H1 (cell line): ENCODE measurements around the gene AGAP3. TPM values are rescaled to one million over a fixed set of nuclear protein-coding genes. Genes with fewer than 3 reads are reported as not detected.

Experiments
- CHD1 ChIP-seq: IDR thresholded peaks from 2 replicates; pipeline ENCODE4 v1.6.1; 2012; ENCODE audit warnings: low read depth, low read length, improper control_type of control experiment
- CHD7 ChIP-seq: fragments of 300-600 bp; sonication (generic); IDR thresholded peaks from 2 replicates; pipeline ENCODE4 v1.7.1; 2012; ENCODE audit warnings: low read length, moderate library complexity, mild to moderate bottlenecking, inconsistent platforms; ENCODE audit not compliant: insufficient replicate concordance
- CREB1 ChIP-seq: IDR thresholded peaks from 2 replicates; pipeline ENCODE4 v1.6.1; 2012; ENCODE audit warnings: inconsistent platforms
- KDM1A ChIP-seq: fragments of 200-600, 300-600 bp; sonication (generic); IDR thresholded peaks from 2 replicates; pipeline ENCODE4 v1.7.1; 2016; ENCODE audit warnings: mild to moderate bottlenecking, low read length, borderline replicate concordance
- PHF8 ChIP-seq: fragments of 200-600 bp; sonication (generic); conservative IDR thresholded peaks from 2 replicates; pipeline ENCODE4 v1.7.1; 2012; ENCODE audit warnings: low read depth, mild to moderate bottlenecking, inconsistent platforms, low read length, moderate library complexity
- RFX5 ChIP-seq: IDR thresholded peaks from 2 replicates; pipeline ENCODE4 v1.6.1; 2011; ENCODE audit warnings: low read depth, low read length, improper control_type of control experiment, borderline replicate concordance
- SP4 ChIP-seq: IDR thresholded peaks from 2 replicates; pipeline ENCODE4 v1.6.1; 2012; ENCODE audit warnings: low read length, inconsistent platforms
- SRF ChIP-seq: IDR thresholded peaks from 2 replicates; pipeline ENCODE4 v1.6.1; 2011; ENCODE audit warnings: mild to moderate bottlenecking, low read depth, low read length, moderate library complexity
- TBP ChIP-seq: IDR thresholded peaks from 2 replicates; pipeline ENCODE4 v1.6.1; 2011; ENCODE audit warnings: low read depth, low read length, improper control_type of control experiment
- TCF12 ChIP-seq: IDR thresholded peaks from 2 replicates; pipeline ENCODE4 v1.6.1; 2011; ENCODE audit warnings: low read depth, mild to moderate bottlenecking, low read length
- polyA plus RNA-seq, 7 experiments: library from polyadenylated mRNA; depleted of rRNA in 3 of 7; stranded (reverse) in 5 of 7; unstranded in 2 of 7; fragments of >200 nt in 5 of 7; fragments of 200-250 nt in 2 of 7; gene quantifications; 1 replicate in 5 of 7; 2 replicates in 1 of 7; 4 replicates in 1 of 7; pipeline versions ENCODE4 v1.2.1 to v1.2.3, GENCODE V29; 2011 to 2013; ENCODE audit warnings: missing spikeins in 2 of 7, mixed read lengths in 2 of 7
- total RNA-seq: library from RNA; stranded (reverse); fragmentation: NEBNext Ultra II Directional; extraction: Animal tissue kit (Norgen Biotek cat#: 25700); gene quantifications from 2 replicates; pipeline ENCODE4 v1.2.1, GENCODE V29; 2021
- TF ChIP-seq, protein P1 (sequence below): IDR thresholded peaks from 2 replicates; pipeline ENCODE4 v1.6.1; 2011; ENCODE audit warnings: low read depth, mild to moderate bottlenecking, low read length; ENCODE audit not compliant: insufficient read depth

The AGAP3 gene
- total and polyA plus RNA-seq, 2 of the 8 experiments (the other 6 are each of a cell fraction or from before 2014, with no cell fraction given), result 66.4 to 120 TPM

- TF ChIP-seq CHD7 (no peak), RFX5 (no peak), CREB1 (no peak), PHF8 (no peak), TCF12 (no peak), SP4 (no peak), CHD1 (no peak), SRF (no peak), TBP (no peak), KDM1A (no peak)
- TF ChIP-seq, protein P1, sequence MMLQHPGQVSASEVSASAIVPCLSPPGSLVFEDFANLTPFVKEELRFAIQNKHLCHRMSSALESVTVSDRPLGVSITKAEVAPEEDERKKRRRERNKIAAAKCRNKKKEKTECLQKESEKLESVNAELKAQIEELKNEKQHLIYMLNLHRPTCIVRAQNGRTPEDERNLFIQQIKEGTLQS, result no peak
Observed at GRCh38 chr7:151101621-151102396, 15.5 kb downstream of the AGAP3 start (continued).
